ENCODE data around the gene ROR2. TPM values are rescaled to one million over a fixed set of nuclear protein-coding genes. Genes with fewer than 3 reads are reported as not detected.

Gene ROR2
- total RNA-seq, 3 donors from 2014 or later, result 3.9 to 56.0 (median 6.5) TPM

GRCh38 chr9:91929331-91929730 lies 20.7 kb downstream of the ROR2 start:
- Histone ChIP-seq H3K4me1 (ENCODE audit: low read depth) (no peaks in the 10 kb centered on the region), H3K9me3 (peaks cover 27% of the 10 kb centered on the region), H3K4me3 (no peak overlapping the region), H3K36me3 (ENCODE audit: low read depth) (no peaks in the 10 kb centered on the region)
- intact Hi-C loops (cut with DNase I, micrococcal nuclease), result no loop called here
- no peak for TF ChIP-seq CTCF (IDR thresholded peaks at IDR 0.05)
- DNase-seq, result no peak
- no peak for ATAC-seq

GRCh38 chr9:91927922-91928510 lies 22.0 kb downstream of the ROR2 start:
- peaks cover 27% of the 10 kb centered on the region for H3K9me3 ChIP-seq
- intact Hi-C loops (cut with DNase I, micrococcal nuclease), result no loop called here
- no peak for TF ChIP-seq CTCF (IDR thresholded peaks at IDR 0.05)
- DNase-seq (no peak), ATAC-seq (no peak)
- H3K4me3 ChIP-seq, result no peak overlapping the region
- no peaks in the 10 kb centered on the region for H3K36me3 ChIP-seq (ENCODE audit: low read depth)
- H3K4me1 ChIP-seq (ENCODE audit: low read depth), result no peaks in the 10 kb centered on the region

GRCh38 chr9:91924090-91924489 lies 25.9 kb downstream of the ROR2 start:
- H3K4me3 ChIP-seq, result no peak overlapping the region
- H3K4me1 ChIP-seq (ENCODE audit: low read depth), result no peaks in the 10 kb centered on the region
- DNase-seq (no peak), ATAC-seq (no peak)
- TF ChIP-seq CTCF (IDR thresholded peaks at IDR 0.05), result no peak
- peaks cover under 1% of the 10 kb centered on the region for H3K9me3 ChIP-seq
- intact Hi-C loops (cut with DNase I, micrococcal nuclease), result no loop called here
- no peaks in the 10 kb centered on the region for H3K36me3 ChIP-seq (ENCODE audit: low read depth)

GRCh38 chr9:91923145-91923544 lies 26.9 kb downstream of the ROR2 start:
- no peaks in the 10 kb centered on the region for H3K4me1 ChIP-seq (ENCODE audit: low read depth)
- no peak overlapping the region for H3K4me3 ChIP-seq
- intact Hi-C loops (cut with DNase I, micrococcal nuclease), result no loop called here
- no peaks in the 10 kb centered on the region for H3K9me3 ChIP-seq
- no peak for TF ChIP-seq CTCF (IDR thresholded peaks at IDR 0.05)
- H3K36me3 ChIP-seq (ENCODE audit: low read depth), result no peaks in the 10 kb centered on the region
- ATAC-seq (no peak), DNase-seq (no peak)

- intact Hi-C loops (cut with DNase I, micrococcal nuclease), result no loop called here
- no peak for TF ChIP-seq CTCF (IDR thresholded peaks at IDR 0.05)
- DNase-seq (no peak), ATAC-seq (no peak)
- Histone ChIP-seq H3K36me3 (ENCODE audit: low read depth) (no peaks in the 10 kb centered on the region), H3K9me3 (no peaks in the 10 kb centered on the region), H3K4me1 (ENCODE audit: low read depth) (no peaks in the 10 kb centered on the region), H3K4me3 (no peak overlapping the region)
These were observed 28.7 kb downstream of the ROR2 start for GRCh38 chr9:91921371-91921770.

Data from mucosa of descending colon (tissue), 3 donors.